Measurements from ENCODE around the gene VPS18. TPM values are rescaled to one million over a fixed set of nuclear protein-coding genes. Genes with fewer than 3 reads are reported as not detected.
A peak's percentile ranks its signal among the peaks of the same experiment; 100 is the strongest.

The VPS18 gene
- total RNA-seq, 2 experiments from 2014 or later, result 20.1 to 21.2 TPM

DNA sequence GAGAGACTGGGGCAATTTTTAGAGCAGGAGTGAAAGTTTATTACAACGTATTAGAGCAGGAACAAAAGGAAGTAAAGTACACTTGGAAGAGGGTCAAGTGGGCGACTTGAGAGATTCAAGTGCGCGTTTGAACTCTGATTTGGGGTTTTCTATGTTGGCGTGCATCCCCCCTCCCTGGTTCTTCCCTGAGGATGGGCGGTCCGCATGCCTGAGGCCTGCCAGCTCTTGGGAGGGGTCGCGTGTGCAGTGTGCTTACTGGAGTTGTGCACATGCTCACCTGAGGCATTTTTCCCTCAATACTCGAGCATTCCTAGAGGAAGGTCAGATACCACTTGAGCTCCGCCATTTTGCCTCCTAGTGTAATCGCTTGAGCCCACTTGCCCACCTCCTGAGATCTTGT lies 48.6 kb downstream of the VPS18 start:
- H3K4me1 Mint-ChIP-seq, result peaks cover 26% of the 10 kb centered on the region
- ATAC-seq (ENCODE audit: low read depth) (no peak), DNase-seq (no peak)
- H3K9me3 Mint-ChIP-seq, result no peaks in the 10 kb centered on the region
- H3K4me3 Mint-ChIP-seq, result peak overlapping the region; percentile 74
- POLR2A ChIA-PET, result interaction anchor here (1.0 to 5.4 kb wide), 4 partner anchors 10 to 390 kb away, joined by 3 to 68 read pairs (median 9); partner anchors contain the start of genes CHAC1, DLL4, NUSAP1 and OIP5
- no peaks in the 10 kb centered on the region for H3K27me3 Mint-ChIP-seq
- no peaks in the 10 kb centered on the region for H3K36me3 Mint-ChIP-seq
- H3K27ac Mint-ChIP-seq, result peak overlapping the region; percentile 18

DNA sequence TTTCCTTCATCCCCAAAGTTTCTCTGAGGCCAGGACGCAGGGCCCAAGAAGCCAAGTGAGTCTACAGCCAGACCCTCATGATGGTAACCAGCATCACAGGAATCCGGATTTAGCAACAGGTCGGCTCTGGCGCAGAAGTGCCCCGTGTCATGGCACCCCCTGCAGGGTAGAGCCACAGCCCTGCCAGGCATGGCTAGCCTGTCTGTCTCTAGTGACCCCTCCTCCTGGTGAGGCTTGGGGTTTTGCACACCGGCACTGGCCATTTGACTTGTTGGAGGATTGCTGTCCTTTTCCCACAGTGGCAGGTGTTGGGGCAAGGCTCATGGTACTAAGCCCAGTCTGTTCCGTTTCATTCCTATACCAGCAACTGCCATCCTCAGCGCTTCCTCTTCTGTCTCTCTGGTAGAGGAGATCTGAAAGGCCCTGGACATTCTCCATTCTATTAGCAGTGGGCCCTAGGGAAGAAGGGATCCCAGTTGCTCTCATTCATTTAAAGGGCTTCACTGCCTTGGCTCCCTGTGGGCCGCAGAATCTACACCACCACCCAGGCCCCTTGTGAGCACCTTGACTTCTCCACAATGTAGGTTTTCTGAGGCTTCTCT lies 49.6 kb downstream of the VPS18 start:
- peaks cover 26% of the 10 kb centered on the region for H3K4me1 Mint-ChIP-seq
- no peak overlapping the region for H3K27ac Mint-ChIP-seq
- no peaks in the 10 kb centered on the region for H3K9me3 Mint-ChIP-seq
- H3K36me3 Mint-ChIP-seq, result no peaks in the 10 kb centered on the region
- POLR2A ChIA-PET, result interaction anchor here (5.4 kb wide), 1 partner anchor 9 kb away, joined by 68 read pairs; the partner anchor contains the start of gene CHAC1
- peak overlapping the region; percentile 74 for H3K4me3 Mint-ChIP-seq
- no peaks in the 10 kb centered on the region for H3K27me3 Mint-ChIP-seq
- DNase-seq (no peak), ATAC-seq (ENCODE audit: low read depth) (no peak)

DNA sequence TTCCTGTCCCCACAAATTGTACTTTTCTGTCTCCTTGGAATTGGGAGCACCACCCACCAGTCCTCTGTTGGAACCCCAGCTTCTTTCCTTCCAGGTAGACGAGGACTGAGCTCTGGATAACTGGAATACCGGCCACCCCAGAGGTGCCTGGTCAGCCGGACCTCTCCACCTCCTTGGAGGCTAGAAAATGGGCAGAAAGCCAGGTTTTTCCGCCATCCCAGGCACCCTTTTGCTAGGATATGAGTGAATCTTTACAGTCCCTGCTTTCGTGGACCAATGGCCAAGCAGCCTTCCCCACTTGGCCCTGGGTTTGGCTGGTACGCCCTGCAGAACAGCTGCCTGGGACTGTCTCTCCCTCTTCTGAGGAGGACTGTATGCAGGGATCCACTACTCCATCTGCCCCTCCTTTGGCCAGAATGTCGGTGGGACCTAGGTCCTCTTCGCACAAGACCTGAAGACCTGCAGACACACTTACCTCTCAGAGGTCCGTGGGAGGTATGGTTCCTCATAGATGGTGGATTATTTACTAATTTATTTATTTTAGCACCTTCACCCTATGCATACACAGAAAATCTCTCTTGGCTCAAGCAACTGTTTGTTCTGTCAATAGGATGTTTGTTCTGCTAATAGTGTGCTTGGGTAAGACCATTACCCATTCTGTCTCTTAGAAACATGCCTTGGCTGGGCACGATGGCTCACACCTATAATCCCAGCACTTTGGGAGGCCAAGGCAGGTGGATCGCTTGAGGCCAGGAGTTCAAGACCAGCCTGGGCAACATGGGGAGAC lies 50.5 kb downstream of the VPS18 start:
- Mint-ChIP-seq H3K27me3 (no peaks in the 10 kb centered on the region), H3K4me3 (no peak overlapping the region)

GRCh38 chr15:40948706-40949473 lies 54.6 kb downstream of the VPS18 start:
- POLR2A ChIA-PET, result interaction anchor here (1.1 kb wide), 1 partner anchor 10 kb away, joined by 5 read pairs; no protein-coding TSS in a partner anchor
- Mint-ChIP-seq H3K4me3 (no peak overlapping the region), H3K4me1 (peaks cover 25% of the 10 kb centered on the region), H3K27me3 (no peaks in the 10 kb centered on the region), H3K9me3 (no peaks in the 10 kb centered on the region), H3K27ac (no peak overlapping the region), H3K36me3 (no peaks in the 10 kb centered on the region)
- DNase-seq (no peak), ATAC-seq (ENCODE audit: low read depth) (no peak)

More for the DNA sequence above, 50.5 kb downstream of the VPS18 start:
- POLR2A ChIA-PET, result interaction anchor here (5.4 kb wide), 1 partner anchor 9 kb away, joined by 68 read pairs; the partner anchor contains the start of gene CHAC1
- Mint-ChIP-seq H3K9me3 (no peaks in the 10 kb centered on the region), H3K27ac (no peak overlapping the region), H3K36me3 (no peaks in the 10 kb centered on the region), H3K4me1 (peaks cover 26% of the 10 kb centered on the region)
- ATAC-seq (ENCODE audit: low read depth) (no peak), DNase-seq (no peak)

DNA sequence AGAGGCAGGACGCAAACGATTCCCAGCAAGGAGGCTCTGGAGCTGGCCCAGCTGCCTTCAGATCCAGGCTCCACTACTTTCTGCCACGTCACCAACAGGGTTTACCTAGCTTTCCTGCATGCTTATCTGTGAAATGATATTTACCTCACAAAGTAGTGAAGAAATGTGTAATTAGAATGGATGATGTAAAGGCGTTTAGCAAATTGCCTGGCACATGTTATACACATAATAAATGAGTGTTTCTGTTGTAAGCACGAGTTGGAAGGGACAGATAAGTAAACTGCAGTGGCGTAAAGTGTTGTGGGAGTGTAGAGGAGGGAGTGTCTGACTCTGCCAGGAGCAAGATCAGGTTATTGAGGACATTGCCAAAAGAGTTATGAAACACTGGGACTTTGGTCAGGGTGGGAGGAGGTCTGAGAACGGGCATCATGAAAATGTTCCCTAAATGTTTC lies 55.5 kb downstream of the VPS18 start:
- H3K36me3 Mint-ChIP-seq, result no peaks in the 10 kb centered on the region
- POLR2A ChIA-PET, result interaction anchor here (0.7 kb wide), 1 partner anchor 221 kb away, joined by 6 read pairs; no protein-coding TSS in a partner anchor
- peaks cover 27% of the 10 kb centered on the region for H3K4me1 Mint-ChIP-seq
- H3K27me3 Mint-ChIP-seq, result no peaks in the 10 kb centered on the region
- H3K4me3 Mint-ChIP-seq, result no peak overlapping the region
- ATAC-seq (ENCODE audit: low read depth) (no peak), DNase-seq (no peak)
- H3K27ac Mint-ChIP-seq, result no peak overlapping the region
- H3K9me3 Mint-ChIP-seq, result no peaks in the 10 kb centered on the region

GRCh38 chr15:40951764-40952163 lies 57.5 kb downstream of the VPS18 start:
- peak overlapping the region; percentile 91 for H3K27ac Mint-ChIP-seq
- no peaks in the 10 kb centered on the region for H3K27me3 Mint-ChIP-seq
- H3K9me3 Mint-ChIP-seq, result no peaks in the 10 kb centered on the region
- H3K4me3 Mint-ChIP-seq, result peak overlapping the region; percentile 87
- peaks cover 32% of the 10 kb centered on the region for H3K4me1 Mint-ChIP-seq
- POLR2A ChIA-PET, result interaction anchor here (0.7 to 4.6 kb wide), 3 partner anchors 10 to 708 kb away, joined by 3 to 68 read pairs (median 3); partner anchors contain the start of gene MGA
- H3K36me3 Mint-ChIP-seq, result peaks cover 4% of the 10 kb centered on the region
- DNase-seq (no peak), ATAC-seq (ENCODE audit: low read depth) (no peak)

GRCh38 chr15:40952301-40952900 lies 58.2 kb downstream of the VPS18 start:
- DNase-seq, result no peak
- ATAC-seq (ENCODE audit: low read depth), result peak; percentile 7
- POLR2A ChIA-PET, result interaction anchor here (0.6 to 4.6 kb wide), 11 partner anchors 10 to 708 kb away, joined by 3 to 68 read pairs (median 8); partner anchors contain the start of genes CHP1, DLL4, EXD1 and MGA
- Mint-ChIP-seq H3K9me3 (no peaks in the 10 kb centered on the region), H3K27ac (peak overlapping the region; percentile 91), H3K36me3 (peaks cover 4% of the 10 kb centered on the region), H3K4me1 (peaks cover 32% of the 10 kb centered on the region), H3K4me3 (peak overlapping the region; percentile 87), H3K27me3 (no peaks in the 10 kb centered on the region)

GRCh38 chr15:40952901-40953712 lies 58.9 kb downstream of the VPS18 start, which contains the start of gene CHAC1:
CHAC1 (plus strand) TSS chr15:40953471; CDS start chr15:40953584, 113 bp downstream.
- no peaks in the 10 kb centered on the region for H3K9me3 Mint-ChIP-seq
- POLR2A ChIA-PET, result interaction anchor here (0.6 to 4.6 kb wide), 16 partner anchors 10 to 1604 kb away, joined by 3 to 68 read pairs (median 4); partner anchors contain the start of genes CHP1, DLL4, DNAJC17 and EXD1
- peak; percentile 97 for DNase-seq
- peak within 1 kb of the TSS; percentile 91 for H3K27ac Mint-ChIP-seq
- peaks cover 5% of the 10 kb centered on the region for H3K36me3 Mint-ChIP-seq
- H3K27me3 Mint-ChIP-seq, result no peaks in the 10 kb centered on the region
- H3K4me1 Mint-ChIP-seq, result peaks cover 32% of the 10 kb centered on the region
- peak within 1 kb of the TSS; percentile 87 for H3K4me3 Mint-ChIP-seq
- peak; percentile 91 for ATAC-seq (ENCODE audit: low read depth)

Other genes with a start within 250 kb of the VPS18 start
- gene RAD51, start 199.3 kb upstream of the VPS18 start, total RNA-seq, result 10 to 100 TPM; 52.4 to 54.5 TPM
- gene RMDN3, start 139.2 kb upstream of the VPS18 start, total RNA-seq, result 10 to 100 TPM; 32.5 to 36.4 TPM
- 10 to 100 TPM; 58.2 to 61.5 TPM for gene GCHFR, start 130.4 kb upstream of the VPS18 start, total RNA-seq
- gene C15orf62, start 124.5 kb upstream of the VPS18 start, total RNA-seq, result 1 to 10 TPM; 2.4 TPM
- 10 to 100 TPM; 30.1 to 31.7 TPM for gene ZFYVE19, start 87.4 kb upstream of the VPS18 start, total RNA-seq
- 10 to 100 TPM; 45.6 to 47.2 TPM for gene DNAJC17, start 87.0 kb upstream of the VPS18 start, total RNA-seq
- gene PPP1R14D, start 65.7 kb upstream of the VPS18 start, total RNA-seq, result not detected
- 1 to 10 TPM; 6.6 to 7.3 TPM for gene SPINT1, start 50.4 kb upstream of the VPS18 start, total RNA-seq
- gene RHOV, start 20.2 kb upstream of the VPS18 start, total RNA-seq, result not detected
- gene DLL4, start 34.9 kb downstream of the VPS18 start, total RNA-seq, result under 1 TPM in 1 of 2 experiments, not detected in 1; 0.11 TPM
- gene CHAC1, start 59.0 kb downstream of the VPS18 start, total RNA-seq, result 10 to 100 TPM; 13.9 to 14.1 TPM
- 10 to 100 TPM; 18.9 to 22.2 TPM for gene INO80, start 221.8 kb downstream of the VPS18 start, total RNA-seq